Measurements from ENCODE around the gene LLGL1. TPM values are rescaled to one million over a fixed set of nuclear protein-coding genes. Genes with fewer than 3 reads are reported as not detected.

LLGL1 gene
- total RNA-seq, 1 experiment from 2014 or later, result 65.0 TPM

GRCh38 chr17:18185391-18185790, 40.0 kb upstream of the LLGL1 start:
- no peak overlapping the region for H4K5ac ChIP-seq (ENCODE audit: insufficient read length, low read depth, low read length)
- no peak for DNase-seq
- no peak for TF ChIP-seq CTCF (conservative IDR thresholded peaks at IDR 0.05)

More at GRCh38 chr17:18185391-18185790, 40.0 kb upstream of the LLGL1 start:
- Histone ChIP-seq H3K27me3 (ENCODE audit: insufficient read depth, low read length) (no peaks in the 10 kb centered on the region), H3K18ac (ENCODE audit: insufficient read length, low read depth, low read length) (no peak overlapping the region), H2BK20ac (ENCODE audit: low read depth, low read length, poor library complexity, severe bottlenecking) (no peak overlapping the region), H3T11ph (ENCODE audit: low read length) (no peak overlapping the region), H3K79me2 (ENCODE audit: insufficient read depth, low read length) (peaks cover 40% of the 10 kb centered on the region; the same call in 1 of the 2 replicates), H3K56ac (ENCODE audit: insufficient read length, low read depth, low read length) (no peak overlapping the region), H4K91ac (ENCODE audit: insufficient read length, low read depth, low read length) (no peak overlapping the region), H3K23me2 (ENCODE audit: insufficient read length, low read depth, low read length, poor library complexity, severe bottlenecking) (peaks cover 21% of the 10 kb centered on the region), H3K4ac (ENCODE audit: low read depth, low read length) (no peak overlapping the region), H3K9me3 (ENCODE audit: control insufficient read depth, low read depth, low read length) (no peaks in the 10 kb centered on the region), H2AFZ (ENCODE audit: low read length) (no peak overlapping the region), H3K14ac (ENCODE audit: insufficient read depth, low read length) (no peak overlapping the region), H2BK15ac (ENCODE audit: low read depth, low read length) (no peak overlapping the region), H3K4me1 (ENCODE audit: insufficient read depth, low read length) (peaks cover 9% of the 10 kb centered on the region; the same call in 1 of the 2 replicates), H2BK120ac (ENCODE audit: low read depth, low read length, poor library complexity, severe bottlenecking) (no peak overlapping the region), H4K20me1 (ENCODE audit: control insufficient read depth, insufficient read depth, insufficient read length) (no peaks in the 10 kb centered on the region), H3K4me2 (ENCODE audit: insufficient read depth, insufficient read length, low read length) (peak overlapping the region; percentile 72), H2AK5ac (ENCODE audit: insufficient read length, low read length) (no peak overlapping the region), H3K23ac (ENCODE audit: insufficient read length, low read depth, low read length) (no peak overlapping the region), H3K27ac (ENCODE audit: insufficient read length, low read depth, low read length) (no peak overlapping the region), H3K79me1 (ENCODE audit: insufficient read depth, low read depth, low read length, poor library complexity, severe bottlenecking) (peaks cover 12% of the 10 kb centered on the region), H2BK5ac (ENCODE audit: insufficient read length, low read length) (no peak overlapping the region), H2BK12ac (ENCODE audit: insufficient read length, low read depth, low read length) (no peak overlapping the region), H3K9ac (ENCODE audit: extremely low read depth, insufficient read length, low read length) (peak overlapping the region; percentile 50), H4K8ac (replicated peaks; ENCODE audit: insufficient read length, low read depth, low read length) (no peak overlapping the region)
- no peaks in the 10 kb centered on the region; a peak in 1 of 5 replicates for H3K9me3 Mint-ChIP-seq
- no peak overlapping the region for H3K27ac Mint-ChIP-seq
- peak overlapping the region; percentile 92 to 95 for H3K4me3 Mint-ChIP-seq
- WGBS (ENCODE audit: extremely low coverage, insufficient read length, low lambda C conversion rate), result no CpG with 5 or more reads among the region's 3 CpGs
- no peaks in the 10 kb centered on the region for H3K27me3 Mint-ChIP-seq (ENCODE audit: low read depth)
- H3K4me1 Mint-ChIP-seq, result peaks cover 44 to 45% of the 10 kb centered on the region in 2 experiments
- H3K36me3 Mint-ChIP-seq (ENCODE audit: insufficient read depth in 1 of 3, low read depth in 3 of 3), result peaks cover 16 to 45% (median 30%) of the 10 kb centered on the region in 3 experiments; a peak in 6 of 7 replicates

Measured in H9 (cell line).